Adipocyte (in vitro differentiated cells): Measurements from ENCODE around the gene AKAP7.

Source experiments
- DNase-seq: peaks from one replicate; pipeline ENCODE4 v3.0.0-alpha.2; 2015; ENCODE audit warnings: low read depth
- H3K27me3 ChIP-seq: replicated peaks from 2 replicates; pipeline ENCODE4 v1.7.0; 2013; ENCODE audit warnings: mild to moderate bottlenecking, low read length, moderate library complexity; ENCODE audit not compliant: control insufficient read depth, insufficient read depth
- H3K36me3 ChIP-seq: 2 replicates; pipeline ENCODE4 v1.7.0; 2013; ENCODE audit warnings: low read length, mild to moderate bottlenecking, moderate library complexity; ENCODE audit not compliant: control insufficient read depth, insufficient read depth, severe bottlenecking
- H3K4me1 ChIP-seq: 2 replicates; pipeline ENCODE4 v1.7.0; 2013; ENCODE audit warnings: mild to moderate bottlenecking, low read length, moderate library complexity; ENCODE audit not compliant: control insufficient read depth, insufficient read depth
- H3K4me3 ChIP-seq: 2 replicates; pipeline ENCODE4 v1.7.0; 2013; ENCODE audit warnings: mild to moderate bottlenecking, low read length, moderate library complexity
- H3K9ac ChIP-seq: 2 replicates; pipeline ENCODE4 v1.7.0; 2013; ENCODE audit warnings: mild to moderate bottlenecking, low read length, moderate library complexity
- H3K9me3 ChIP-seq: 2 replicates; pipeline ENCODE4 v1.7.0; 2013; ENCODE audit warnings: mild to moderate bottlenecking, low read length, moderate library complexity; ENCODE audit not compliant: control insufficient read depth

Gene AKAP7

DNA sequence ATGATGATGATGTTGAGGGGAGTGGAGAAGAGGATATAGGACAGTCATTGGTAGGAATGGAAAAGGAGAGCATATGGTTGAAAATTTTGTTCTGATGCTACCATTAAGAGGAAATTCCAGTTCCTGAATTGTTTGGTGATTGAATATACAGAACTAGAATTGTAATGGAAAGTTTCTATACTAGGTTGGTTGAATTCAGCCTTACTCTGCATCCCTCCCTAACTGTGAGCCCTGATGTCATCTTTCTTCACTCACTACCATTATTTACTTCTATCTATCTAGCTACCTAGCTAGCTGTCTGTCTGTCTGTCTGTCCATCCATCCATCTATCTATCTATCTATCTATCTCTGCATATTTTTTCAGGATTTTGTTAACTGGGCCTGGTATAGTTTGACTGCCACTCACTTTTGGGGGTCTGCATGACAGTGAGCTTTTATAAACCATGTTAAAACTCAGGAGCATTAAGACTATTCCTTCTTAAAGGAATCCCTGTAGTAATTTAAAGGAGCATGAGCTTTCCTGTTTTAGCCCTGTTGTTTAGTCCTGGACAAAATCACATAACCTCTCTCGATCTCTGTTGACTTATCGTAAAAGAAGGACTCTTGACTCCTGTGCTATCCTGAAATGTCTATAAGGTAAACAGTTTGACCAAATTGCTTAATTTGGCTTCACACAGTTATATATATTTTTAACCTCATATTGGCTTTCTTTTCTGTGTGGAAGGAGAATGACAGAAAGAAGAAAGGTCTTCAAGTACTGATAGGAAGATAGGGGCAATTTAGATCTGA, 71.4 kb downstream of the AKAP7 start:
- Histone ChIP-seq H3K9ac (no peak overlapping the region), H3K36me3 (no peaks in the 10 kb centered on the region), H3K4me1 (no peaks in the 10 kb centered on the region), H3K27me3 (no peaks in the 10 kb centered on the region), H3K4me3 (no peak overlapping the region), H3K9me3 (no peaks in the 10 kb centered on the region)
- DNase-seq, result no peak

DNA sequence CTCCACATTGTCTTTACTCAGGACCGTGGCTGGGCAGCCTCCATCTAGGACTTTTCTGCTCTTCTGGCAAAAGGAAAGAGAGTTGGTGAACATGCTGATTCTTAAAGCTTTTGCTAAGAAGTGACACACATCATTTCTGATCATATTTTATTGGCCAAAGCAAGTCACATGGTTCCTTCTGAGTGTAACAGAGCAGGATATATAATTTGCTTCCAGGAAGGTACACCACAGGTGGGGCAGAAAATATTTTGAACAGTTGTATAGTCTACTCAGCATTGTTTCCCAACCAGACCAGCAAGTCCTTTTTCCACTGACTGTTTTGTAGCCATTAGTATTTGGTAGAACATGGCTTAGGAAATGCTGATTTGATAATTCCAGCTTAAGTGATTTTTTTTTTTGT, 73.5 kb downstream of the AKAP7 start:
- Histone ChIP-seq H3K9me3 (no peaks in the 10 kb centered on the region), H3K27me3 (no peaks in the 10 kb centered on the region), H3K9ac (no peak overlapping the region), H3K4me3 (no peak overlapping the region), H3K4me1 (peaks cover 8% of the 10 kb centered on the region), H3K36me3 (no peaks in the 10 kb centered on the region)
- DNase-seq, result no peak

DNA sequence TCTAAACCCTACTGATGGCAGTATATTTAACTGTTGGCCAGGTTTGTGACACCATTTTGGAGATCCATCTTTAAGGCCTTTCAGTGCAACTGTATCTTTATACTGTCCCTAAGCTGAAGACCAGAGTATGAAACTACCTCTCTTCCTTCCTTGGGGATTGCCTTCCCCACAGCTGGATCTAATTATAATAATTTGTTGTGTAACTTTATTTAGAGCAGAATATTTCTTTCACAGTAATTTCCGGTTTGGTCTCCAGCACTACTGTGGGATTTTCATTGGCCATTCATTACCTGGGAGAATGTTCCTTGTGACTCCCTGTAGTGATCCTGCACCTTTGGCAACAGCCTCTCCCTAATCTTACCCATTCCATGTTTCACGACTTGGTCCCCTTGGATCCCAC, 75.2 kb downstream of the AKAP7 start:
- Histone ChIP-seq H3K4me3 (no peak overlapping the region), H3K9ac (no peak overlapping the region), H3K4me1 (peaks cover 8% of the 10 kb centered on the region), H3K36me3 (no peaks in the 10 kb centered on the region), H3K9me3 (no peaks in the 10 kb centered on the region), H3K27me3 (no peaks in the 10 kb centered on the region)
- DNase-seq, result peak; percentile 67

DNA sequence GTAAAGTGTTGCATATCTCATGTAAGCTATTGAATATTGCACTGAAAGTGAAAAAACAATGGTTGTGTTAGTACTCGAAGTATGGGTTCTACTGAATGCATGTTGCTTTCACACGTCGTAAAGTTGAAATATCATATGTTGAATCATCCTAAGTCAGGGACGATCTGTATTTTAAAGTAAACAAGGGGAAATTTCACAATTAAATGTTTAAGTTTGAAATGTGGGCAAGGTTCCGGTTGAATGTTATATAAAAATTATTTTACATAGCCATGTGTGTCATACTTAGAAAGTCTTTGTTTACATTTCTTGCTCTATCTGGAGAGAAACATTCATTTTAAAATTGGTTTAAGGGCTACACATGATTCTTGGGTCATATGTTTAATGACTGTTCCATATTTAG, 76.8 kb downstream of the AKAP7 start:
- Histone ChIP-seq H3K27me3 (no peaks in the 10 kb centered on the region), H3K9me3 (no peaks in the 10 kb centered on the region), H3K36me3 (no peaks in the 10 kb centered on the region), H3K9ac (no peak overlapping the region), H3K4me1 (peaks cover 8% of the 10 kb centered on the region), H3K4me3 (no peak overlapping the region)
- no peak for DNase-seq

DNA sequence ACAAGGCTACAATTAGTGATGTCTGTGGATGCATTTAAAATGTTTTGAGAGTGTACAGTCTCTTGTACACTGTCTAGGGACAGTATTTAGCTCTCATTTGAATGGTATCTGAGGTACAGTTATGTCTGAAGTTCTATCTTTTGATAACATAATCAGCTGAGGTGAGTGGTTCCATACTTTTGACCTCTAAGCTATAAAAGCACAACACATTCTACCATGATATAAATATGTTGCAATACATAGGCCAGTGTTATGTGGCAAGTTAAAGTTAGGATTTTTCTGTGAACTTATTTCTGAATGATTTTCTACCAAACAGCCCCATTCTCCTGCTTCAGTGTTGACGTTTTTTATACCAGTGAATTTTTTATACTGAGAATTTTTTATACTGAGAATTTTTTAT, 77.6 kb downstream of the AKAP7 start:
- Histone ChIP-seq H3K9me3 (no peaks in the 10 kb centered on the region), H3K4me1 (peaks cover 8% of the 10 kb centered on the region), H3K27me3 (no peaks in the 10 kb centered on the region), H3K4me3 (no peak overlapping the region), H3K36me3 (no peaks in the 10 kb centered on the region), H3K9ac (no peak overlapping the region)
- no peak for DNase-seq

DNA sequence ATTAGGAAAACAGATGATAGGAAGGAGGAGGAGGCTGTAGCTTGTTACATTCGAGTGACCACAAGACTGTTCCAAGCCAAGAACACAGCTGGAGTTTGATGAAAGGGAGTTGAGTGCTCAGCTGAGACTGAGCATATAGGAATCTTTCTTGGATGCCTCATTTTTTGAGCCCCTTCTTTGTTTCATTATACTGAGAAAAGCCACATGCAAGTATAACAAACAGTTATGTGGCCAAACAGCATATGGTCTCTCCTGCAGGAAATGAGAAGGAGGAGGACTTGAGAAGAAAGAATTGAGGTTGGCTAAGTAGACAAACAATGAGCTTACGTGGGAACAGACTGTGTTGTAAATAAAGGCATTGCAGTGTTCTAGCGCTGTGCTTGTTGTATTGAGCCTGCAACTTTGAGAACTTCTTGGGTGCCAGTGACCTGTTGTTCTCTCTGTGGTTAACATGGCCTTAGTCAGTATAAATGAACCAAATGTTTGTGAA, 78.3 kb downstream of the AKAP7 start:
- Histone ChIP-seq H3K9me3 (no peaks in the 10 kb centered on the region), H3K27me3 (no peaks in the 10 kb centered on the region), H3K9ac (no peak overlapping the region), H3K36me3 (no peaks in the 10 kb centered on the region), H3K4me1 (peaks cover 8% of the 10 kb centered on the region), H3K4me3 (no peak overlapping the region)
- peak; percentile 37 for DNase-seq

DNA sequence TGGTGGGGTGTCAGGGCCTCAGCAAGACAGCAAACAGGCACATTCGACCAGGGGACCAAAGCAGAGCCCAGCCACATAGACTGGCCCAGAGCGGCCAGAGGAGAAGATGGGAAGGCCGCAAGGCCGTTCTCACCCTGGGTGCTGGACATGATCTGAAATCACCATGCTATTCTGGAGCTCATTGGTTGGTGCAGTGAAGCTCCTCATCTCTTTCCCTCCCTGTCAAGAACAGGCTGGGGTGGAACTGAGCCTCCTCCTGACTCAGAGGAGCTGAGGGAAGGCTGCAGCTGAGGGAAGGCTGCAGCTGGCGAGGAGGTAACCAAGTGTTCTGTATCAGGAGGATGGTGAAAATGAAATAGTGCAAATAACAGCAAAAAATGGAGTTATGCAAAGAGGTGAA, 80.0 kb downstream of the AKAP7 start:
- H3K4me1 ChIP-seq, result peaks cover 8% of the 10 kb centered on the region
- H3K4me3 ChIP-seq, result no peak overlapping the region
- H3K27me3 ChIP-seq, result no peaks in the 10 kb centered on the region
- no peak for DNase-seq
- no peaks in the 10 kb centered on the region for H3K36me3 ChIP-seq
- no peaks in the 10 kb centered on the region for H3K9me3 ChIP-seq
- H3K9ac ChIP-seq, result no peak overlapping the region

DNA sequence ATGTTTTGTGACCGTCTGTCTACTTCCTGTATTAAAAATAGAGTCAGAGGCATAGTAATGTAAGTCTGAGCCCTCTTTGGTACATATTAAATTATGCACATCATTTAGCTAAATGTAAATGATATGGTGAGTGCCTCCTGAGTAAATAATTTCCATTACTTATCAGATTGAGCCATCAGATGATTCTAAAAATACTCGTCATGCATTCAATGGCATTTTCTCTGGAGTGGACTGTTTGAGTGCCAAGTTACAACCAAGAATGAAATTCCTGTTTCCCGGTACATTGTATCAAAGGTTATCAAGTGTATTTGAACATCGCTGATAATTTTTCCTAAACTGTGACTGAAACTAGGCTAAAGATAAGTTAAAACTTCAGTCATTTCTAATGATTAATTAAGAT, 81.0 kb downstream of the AKAP7 start:
- peak; percentile 14 for DNase-seq
- Histone ChIP-seq H3K4me1 (peaks cover 8% of the 10 kb centered on the region), H3K9ac (no peak overlapping the region), H3K36me3 (peaks cover 6% of the 10 kb centered on the region), H3K4me3 (no peak overlapping the region), H3K9me3 (no peaks in the 10 kb centered on the region), H3K27me3 (no peaks in the 10 kb centered on the region)

DNA sequence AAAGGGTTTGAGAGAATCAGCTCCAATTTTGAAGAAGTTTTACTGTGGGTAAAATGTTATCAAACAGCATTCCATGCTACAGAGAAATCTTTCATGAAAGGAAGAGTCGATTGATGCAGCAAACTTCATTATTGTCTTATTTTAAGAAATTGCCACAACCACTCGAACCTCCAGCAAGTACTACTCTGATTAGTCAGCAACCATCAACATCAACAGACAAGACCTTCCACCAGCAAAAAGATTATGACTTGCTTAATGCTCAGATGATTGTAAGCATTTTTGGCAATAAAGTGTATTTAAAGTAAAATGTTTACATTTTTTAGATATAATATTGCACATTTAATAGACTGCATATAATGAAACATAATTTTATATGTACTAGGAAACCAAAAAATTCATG, 87.5 kb downstream of the AKAP7 start:
- DNase-seq, result no peak
- H3K9me3 ChIP-seq, result no peaks in the 10 kb centered on the region

DNA sequence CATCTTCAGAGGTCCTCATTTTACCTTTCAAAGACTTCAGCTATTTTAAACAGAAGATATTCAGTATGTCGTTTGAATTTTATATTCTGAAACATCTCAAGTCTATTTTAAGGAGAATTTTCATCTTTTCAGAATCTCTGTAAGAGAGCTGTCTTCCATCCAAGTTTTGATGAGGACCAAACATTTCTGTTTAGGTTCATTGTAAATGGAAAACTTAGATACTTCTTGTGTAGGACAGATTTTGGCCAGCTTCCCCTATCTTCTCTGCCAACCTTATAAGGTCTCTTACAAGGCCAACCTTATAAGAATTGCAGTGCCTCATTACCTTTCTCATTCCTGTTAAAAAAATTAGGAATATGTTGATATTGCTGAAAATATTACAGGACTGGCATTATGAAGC, 88.1 kb downstream of the AKAP7 start:
- H3K9ac ChIP-seq, result no peak overlapping the region
- H3K9me3 ChIP-seq, result no peaks in the 10 kb centered on the region
- no peak overlapping the region for H3K4me3 ChIP-seq
- H3K27me3 ChIP-seq, result no peaks in the 10 kb centered on the region
- no peaks in the 10 kb centered on the region for H3K4me1 ChIP-seq
- peaks cover 6% of the 10 kb centered on the region for H3K36me3 ChIP-seq
- peak; percentile 19 for DNase-seq

More for the DNA sequence above, 87.5 kb downstream of the AKAP7 start:
- Histone ChIP-seq H3K4me1 (no peaks in the 10 kb centered on the region), H3K9ac (no peak overlapping the region), H3K27me3 (no peaks in the 10 kb centered on the region), H3K36me3 (peaks cover 6% of the 10 kb centered on the region), H3K4me3 (no peak overlapping the region)

DNA sequence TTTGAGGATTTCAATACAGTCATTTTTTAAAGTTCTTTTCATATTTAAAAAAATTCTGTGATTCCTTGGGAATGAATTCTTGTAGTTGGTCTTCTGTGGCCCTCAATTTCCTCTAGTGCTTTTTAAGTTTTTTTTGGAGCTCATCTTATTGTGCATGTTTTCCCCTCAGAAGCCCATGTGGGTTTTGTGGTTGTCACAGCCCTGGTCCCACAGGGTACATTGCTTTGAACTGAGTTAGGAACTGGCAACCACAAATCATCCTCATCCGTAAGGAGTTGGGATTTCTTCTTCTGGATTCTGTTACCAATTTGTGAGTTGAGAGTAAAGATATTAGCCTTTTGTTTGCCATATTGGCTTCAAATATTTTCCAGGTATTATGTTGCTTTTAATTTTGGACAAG, 89.9 kb downstream of the AKAP7 start:
- no peak for DNase-seq
- Histone ChIP-seq H3K9me3 (no peaks in the 10 kb centered on the region), H3K9ac (no peak overlapping the region), H3K36me3 (peaks cover 6% of the 10 kb centered on the region), H3K4me3 (no peak overlapping the region), H3K4me1 (no peaks in the 10 kb centered on the region), H3K27me3 (no peaks in the 10 kb centered on the region)

DNA sequence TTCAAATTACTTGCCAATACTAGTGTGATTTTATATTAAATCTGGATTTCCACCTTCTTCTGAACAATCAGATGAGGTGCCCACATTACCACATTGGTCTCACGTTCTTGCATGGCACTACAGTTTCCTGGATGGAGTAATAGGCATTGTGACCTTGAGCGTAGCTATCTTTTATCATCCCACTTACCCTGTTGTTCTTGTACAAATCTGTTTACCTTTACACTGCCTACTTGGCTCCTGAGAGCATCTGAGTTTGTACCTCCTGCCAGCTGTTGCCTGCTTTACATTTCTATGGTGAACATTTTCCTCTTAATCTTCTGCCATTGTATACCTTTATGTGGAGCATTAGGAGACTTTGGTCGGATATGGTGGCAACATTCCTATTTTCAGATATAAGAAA, 90.7 kb downstream of the AKAP7 start:
- no peak overlapping the region for H3K9ac ChIP-seq
- H3K4me1 ChIP-seq, result peaks cover 3% of the 10 kb centered on the region
- H3K9me3 ChIP-seq, result no peaks in the 10 kb centered on the region
- no peak overlapping the region for H3K4me3 ChIP-seq
- DNase-seq, result no peak
- H3K27me3 ChIP-seq, result no peaks in the 10 kb centered on the region
- peaks cover under 1% of the 10 kb centered on the region for H3K36me3 ChIP-seq
